HUES6 (cell line): ENCODE measurements around the gene NDRG3.
A peak's percentile ranks its signal among the peaks of the same experiment; 100 is the strongest.
"Not testable (repeated sequence)": the region's sequence is repeated elsewhere in the genome, so short reads cannot be mapped to it uniquely, and the experiment has no call there.

Experiments
- H3K27ac ChIP-seq: 2 replicates; pipeline ENCODE4 v1.7.0; 2013; ENCODE audit warnings: low read depth, mild to moderate bottlenecking, low read length, inconsistent platforms
- H3K27me3 ChIP-seq: 2 replicates; pipeline ENCODE4 v1.6.1; 2013; ENCODE audit warnings: low read length; ENCODE audit not compliant: control insufficient read depth, insufficient read depth
- H3K36me3 ChIP-seq: 2 replicates; pipeline ENCODE4 v1.6.1; 2013; ENCODE audit warnings: low read length; ENCODE audit not compliant: control insufficient read depth, insufficient read depth
- H3K4me1 ChIP-seq: 2 replicates; pipeline ENCODE4 v1.6.1; 2013; ENCODE audit warnings: low read length; ENCODE audit not compliant: control insufficient read depth, insufficient read depth
- H3K4me3 ChIP-seq: 2 replicates; pipeline ENCODE4 v1.5.1; 2013; ENCODE audit warnings: low read depth, low read length
- H3K9ac ChIP-seq: one replicate; pipeline ENCODE4 v1.6.1; 2013; ENCODE audit warnings: mild to moderate bottlenecking, low read length
- H3K9me3 ChIP-seq: 2 replicates; pipeline ENCODE4 v1.6.1; 2013; ENCODE audit warnings: low read depth, low read length; ENCODE audit not compliant: control insufficient read depth, insufficient read depth

Gene NDRG3

DNA sequence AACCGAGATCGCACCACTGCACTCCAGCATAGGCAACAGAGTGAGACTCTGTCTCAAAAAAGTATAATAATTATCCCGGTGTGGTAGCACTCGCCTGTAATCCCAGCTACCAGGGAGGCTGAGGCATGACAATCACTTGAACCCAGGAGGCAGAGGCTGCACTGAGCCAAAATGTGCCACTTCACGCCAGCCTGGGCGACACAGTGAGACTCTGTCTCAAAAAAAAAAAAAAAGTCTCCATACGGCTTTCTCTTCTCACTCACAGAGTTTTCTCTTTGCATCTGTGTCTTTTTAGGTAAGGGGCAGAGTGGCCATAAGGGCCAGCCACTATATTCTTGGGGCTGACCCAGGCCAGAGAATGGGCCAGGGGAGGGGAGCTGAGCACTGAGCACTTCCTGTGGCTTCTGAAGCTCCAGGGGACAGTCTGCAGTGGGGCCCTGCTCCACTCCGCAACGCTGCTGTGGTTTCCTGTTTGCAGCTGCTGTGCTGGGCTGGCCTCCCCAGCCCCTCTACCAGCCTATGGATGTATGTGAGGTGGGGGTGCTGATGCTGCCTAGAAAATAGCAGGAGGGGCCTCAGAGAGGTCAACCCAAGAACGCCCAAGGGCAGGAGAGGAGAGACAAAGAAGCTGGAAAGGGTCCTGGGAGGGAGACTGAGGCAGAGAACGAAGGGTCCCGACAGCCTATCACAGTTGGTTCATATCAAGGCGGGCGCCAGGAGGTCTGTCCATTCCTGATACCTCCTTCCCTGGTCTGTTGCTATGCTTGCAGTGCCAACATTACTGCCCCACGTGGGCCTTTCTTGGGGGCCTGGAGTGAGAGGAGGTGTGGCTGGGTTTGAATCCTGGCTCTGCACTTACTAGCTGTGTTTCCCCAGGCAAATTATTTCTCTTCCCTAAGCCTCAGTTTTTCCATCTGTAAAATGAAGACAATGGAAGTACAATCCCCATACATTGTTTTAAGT, 115.9 kb downstream of the NDRG3 start:
- Histone ChIP-seq H3K4me3 (no peak overlapping the region), H3K27me3 (no peaks in the 10 kb centered on the region), H3K4me1 (no peaks in the 10 kb centered on the region), H3K36me3 (no peaks in the 10 kb centered on the region), H3K9ac (peak overlapping the region; percentile 4), H3K9me3 (no peaks in the 10 kb centered on the region), H3K27ac (no peak overlapping the region)

DNA sequence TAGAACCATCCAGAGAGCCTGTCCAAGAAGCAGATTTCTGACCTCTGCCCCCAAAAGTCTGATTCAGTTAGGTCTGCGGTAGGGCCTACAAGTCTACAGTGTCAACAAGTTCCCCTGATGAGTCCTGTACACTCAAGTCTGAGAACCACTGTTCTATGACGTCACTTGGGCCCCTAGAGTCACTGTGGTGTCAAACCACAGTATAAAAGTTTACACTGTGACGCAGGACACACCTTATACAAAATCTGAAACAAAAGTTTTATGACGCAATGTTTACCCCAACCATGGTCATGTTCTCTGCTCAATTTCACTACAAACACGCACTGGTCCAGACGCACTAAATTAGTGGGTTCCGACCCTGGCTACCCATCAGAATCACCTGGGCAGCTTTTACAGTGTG, 117.8 kb downstream of the NDRG3 start:
- Histone ChIP-seq H3K4me1 (peaks cover 9% of the 10 kb centered on the region), H3K9me3 (no peaks in the 10 kb centered on the region), H3K27ac (no peak overlapping the region), H3K4me3 (no peak overlapping the region), H3K36me3 (no peaks in the 10 kb centered on the region), H3K27me3 (no peaks in the 10 kb centered on the region), H3K9ac (no peak overlapping the region)

DNA sequence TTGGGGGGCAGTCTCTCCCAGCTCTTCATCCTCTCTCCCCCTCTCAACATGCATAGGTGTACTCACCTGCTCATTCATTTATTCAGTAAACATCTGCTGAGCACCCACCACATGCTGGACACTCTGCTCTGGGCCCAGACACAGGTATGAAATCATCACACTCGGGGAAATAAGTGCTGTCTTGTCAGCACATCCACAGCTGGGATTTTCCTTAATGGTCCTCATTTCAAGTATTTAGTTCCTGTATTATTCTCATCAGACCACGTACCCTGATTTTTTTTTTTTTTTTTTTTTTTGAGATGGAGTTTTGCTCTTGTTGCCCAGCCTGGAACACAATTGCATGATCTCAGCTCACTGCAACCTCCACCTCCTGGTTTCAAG, 121.0 kb downstream of the NDRG3 start:
- H3K36me3 ChIP-seq: no peaks in the 10 kb centered on the region
- H3K4me3 ChIP-seq: no peak overlapping the region
- no peak overlapping the region for H3K9ac ChIP-seq

DNA sequence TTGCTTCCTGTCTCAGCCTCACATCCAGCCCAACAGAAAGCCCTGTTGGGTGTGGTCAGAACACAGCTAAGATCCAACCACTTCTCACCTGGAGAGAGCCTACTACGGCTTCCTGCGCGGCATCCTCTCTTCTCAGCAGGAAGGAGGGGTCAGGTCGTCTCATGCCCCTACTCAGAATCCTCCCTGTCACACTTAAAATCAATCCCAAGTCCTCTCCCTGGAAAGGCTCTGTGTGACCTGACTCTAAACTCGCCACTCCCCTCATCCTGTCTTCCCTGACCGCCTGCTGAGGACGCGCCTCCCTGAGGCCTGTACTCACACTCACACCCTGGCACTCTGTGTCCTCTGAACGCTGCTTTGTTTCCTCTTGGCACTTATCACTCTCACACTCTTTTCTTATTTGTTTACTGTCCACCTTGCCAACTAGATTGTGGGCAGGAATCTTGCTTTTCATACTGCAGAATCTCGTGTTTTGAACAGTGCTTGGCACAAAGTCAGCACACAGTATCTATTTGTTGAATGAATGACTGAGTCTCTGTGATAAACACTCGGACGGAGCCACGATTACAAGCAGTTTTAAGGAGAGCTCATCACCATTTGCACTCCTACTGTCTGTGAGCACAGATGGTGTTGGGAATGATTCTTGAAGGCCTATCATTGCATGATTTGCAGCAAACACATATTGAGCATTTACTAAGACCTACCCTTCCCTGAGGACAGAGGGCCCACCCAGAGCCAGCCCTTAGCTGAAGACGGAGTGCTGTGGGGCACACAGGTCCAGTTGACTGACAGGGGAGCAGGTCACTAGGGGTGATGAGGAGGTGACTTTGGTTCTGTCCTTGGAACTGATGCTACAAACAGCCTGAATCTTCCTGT, 121.6 kb downstream of the NDRG3 start:
- H3K4me3 ChIP-seq: no peak overlapping the region
- H3K27ac ChIP-seq: no peak overlapping the region

More for the DNA sequence above, 121.0 kb downstream of the NDRG3 start:
- Histone ChIP-seq H3K9me3 (no peaks in the 10 kb centered on the region), H3K27ac (no peak overlapping the region), H3K4me1 (peaks cover 9% of the 10 kb centered on the region), H3K27me3 (no peaks in the 10 kb centered on the region)

DNA sequence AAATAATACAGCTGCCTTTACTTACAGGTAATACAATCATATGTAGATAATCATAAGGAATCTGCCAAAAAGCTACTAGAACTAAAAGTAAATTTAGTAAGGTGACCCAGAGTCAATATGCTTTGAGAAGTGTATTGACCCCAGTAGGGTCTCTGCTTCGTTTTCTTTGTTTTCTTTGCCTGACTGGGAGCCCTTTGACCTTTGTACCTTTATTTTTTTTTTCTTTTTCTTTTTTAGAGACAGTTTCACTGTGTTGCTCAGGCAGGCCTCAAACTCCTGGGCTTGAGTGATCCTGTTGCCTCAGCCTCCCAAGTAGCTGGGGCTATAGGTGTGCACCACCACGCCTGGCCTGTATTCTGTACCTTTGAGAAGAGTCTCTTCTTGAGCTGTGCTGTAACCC, 122.4 kb downstream of the NDRG3 start:
- H3K9me3 ChIP-seq: no peaks in the 10 kb centered on the region
- H3K36me3 ChIP-seq: no peaks in the 10 kb centered on the region
- H3K27me3 ChIP-seq: no peaks in the 10 kb centered on the region
- H3K27ac ChIP-seq: no peak overlapping the region
- H3K4me3 ChIP-seq: no peak overlapping the region
- H3K4me1 ChIP-seq: peaks cover 9% of the 10 kb centered on the region
- H3K9ac ChIP-seq: no peak overlapping the region

More for the DNA sequence above, 121.6 kb downstream of the NDRG3 start:
- H3K36me3 ChIP-seq: no peaks in the 10 kb centered on the region
- no peak overlapping the region for H3K9ac ChIP-seq
- peaks cover 9% of the 10 kb centered on the region for H3K4me1 ChIP-seq
- no peaks in the 10 kb centered on the region for H3K9me3 ChIP-seq
- no peaks in the 10 kb centered on the region for H3K27me3 ChIP-seq

DNA sequence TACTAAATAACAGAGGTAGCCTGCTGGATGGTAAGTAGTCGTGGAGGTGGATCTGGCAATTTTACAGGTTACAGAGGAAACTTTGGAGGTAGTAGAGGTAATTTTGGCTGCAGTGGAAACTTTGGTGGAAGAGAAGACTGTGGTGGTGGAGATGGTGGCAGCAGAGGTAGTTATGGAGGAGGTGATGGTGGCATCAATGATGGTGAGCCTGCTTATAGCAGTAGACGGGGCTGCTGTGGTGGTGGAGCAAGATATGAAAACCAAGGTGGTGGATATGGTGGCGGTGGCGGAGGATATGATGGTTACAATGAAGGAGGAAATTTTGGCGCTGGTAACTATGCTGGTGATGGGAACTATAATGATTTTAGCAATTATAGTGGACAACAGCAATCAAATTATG, 125.0 kb downstream of the NDRG3 start:
- Histone ChIP-seq H3K4me1 (peaks cover 9% of the 10 kb centered on the region), H3K4me3 (no peak overlapping the region), H3K27me3 (no peaks in the 10 kb centered on the region), H3K9ac (no peak overlapping the region), H3K9me3 (no peaks in the 10 kb centered on the region), H3K27ac (no peak overlapping the region), H3K36me3 (no peaks in the 10 kb centered on the region)

DNA sequence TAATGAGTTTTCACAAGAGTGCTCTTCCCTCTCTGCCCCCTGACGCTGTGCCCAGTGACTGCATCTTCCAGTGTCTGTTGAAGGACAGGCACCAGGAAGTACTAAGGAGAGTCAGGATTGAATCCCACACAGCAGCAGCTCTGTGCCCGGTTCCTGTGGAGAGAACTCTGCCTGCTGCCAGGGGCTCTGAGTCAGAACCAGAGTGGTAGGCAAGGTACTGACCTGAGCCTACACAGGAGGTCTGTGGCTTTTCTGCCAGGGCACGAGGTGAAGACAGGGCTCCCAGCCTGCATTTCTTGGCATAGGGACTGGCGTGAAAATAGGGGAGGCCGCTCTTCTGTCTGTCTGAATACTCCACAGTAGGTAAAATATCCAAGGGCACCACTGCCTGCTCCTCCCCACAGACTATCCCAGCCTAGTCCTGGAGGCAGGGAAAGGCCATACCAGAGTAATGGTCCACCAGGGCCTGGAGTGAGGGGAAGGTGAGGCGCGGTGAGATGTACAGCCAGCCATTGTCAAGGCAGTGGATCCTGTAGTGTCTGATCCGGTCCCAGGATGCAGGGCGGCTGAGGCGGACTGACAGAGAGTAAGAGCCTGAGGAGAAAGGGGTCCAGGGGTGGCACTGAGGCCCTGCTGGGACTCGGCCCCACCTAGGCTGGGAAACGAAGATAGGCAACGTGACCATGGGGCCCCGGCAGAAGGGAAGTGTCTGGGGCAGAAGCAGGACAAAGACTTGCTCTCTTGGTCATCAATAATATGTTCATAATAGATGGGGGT, 130.9 kb downstream of the NDRG3 start:
- Histone ChIP-seq H3K9me3 (no peaks in the 10 kb centered on the region), H3K4me1 (no peaks in the 10 kb centered on the region), H3K27me3 (no peaks in the 10 kb centered on the region), H3K27ac (no peak overlapping the region), H3K9ac (no peak overlapping the region), H3K4me3 (no peak overlapping the region), H3K36me3 (peaks cover 57% of the 10 kb centered on the region)

DNA sequence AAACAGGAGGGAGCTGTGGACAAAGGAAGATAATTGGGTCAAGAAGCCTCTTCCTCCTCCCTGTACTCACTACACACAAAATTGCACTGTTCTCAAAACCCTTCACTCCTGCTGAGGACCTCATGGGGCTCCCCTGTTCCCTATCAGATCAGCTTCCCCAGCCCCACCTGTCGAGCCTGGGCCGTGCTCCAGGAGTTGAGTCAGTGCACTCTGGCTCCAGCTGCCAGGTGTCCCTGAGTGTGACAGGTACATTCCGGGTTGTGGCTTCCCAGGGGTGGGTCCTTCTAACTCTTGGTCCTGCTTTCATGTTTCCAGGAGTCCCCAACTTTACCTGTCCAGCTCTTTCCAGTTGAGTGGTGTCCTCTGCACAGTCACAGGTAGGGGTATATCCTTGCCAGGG, 131.9 kb downstream of the NDRG3 start:
- no peak overlapping the region for H3K4me3 ChIP-seq
- no peaks in the 10 kb centered on the region for H3K4me1 ChIP-seq
- H3K27ac ChIP-seq: no peak overlapping the region
- peaks cover 67% of the 10 kb centered on the region for H3K36me3 ChIP-seq
- no peaks in the 10 kb centered on the region for H3K27me3 ChIP-seq
- no peaks in the 10 kb centered on the region for H3K9me3 ChIP-seq
- H3K9ac ChIP-seq: no peak overlapping the region

DNA sequence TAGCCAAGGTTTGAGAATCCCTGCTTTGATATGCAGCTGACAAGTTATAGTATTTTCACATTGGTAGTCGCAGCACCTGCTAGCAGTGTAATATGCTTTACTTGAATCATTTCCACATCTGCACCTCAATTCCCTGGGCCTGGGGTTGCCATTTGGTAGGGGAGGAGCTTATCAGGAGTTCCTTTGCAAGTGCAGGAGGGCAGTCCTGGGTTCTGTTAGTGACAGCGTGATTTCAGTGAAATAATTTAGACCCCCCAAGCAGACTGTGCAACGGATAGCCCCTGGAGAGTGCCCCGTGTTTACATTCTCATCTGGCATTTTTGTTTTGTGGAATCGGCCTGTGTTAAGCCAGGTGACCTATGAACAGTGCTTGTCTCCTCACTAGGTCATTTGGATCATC, 134.3 kb downstream of the NDRG3 start:
- H3K9me3 ChIP-seq: no peaks in the 10 kb centered on the region
- peaks cover 83% of the 10 kb centered on the region for H3K36me3 ChIP-seq
- no peaks in the 10 kb centered on the region for H3K27me3 ChIP-seq
- H3K4me1 ChIP-seq: 0 out of 2 replicates have a peak, but pooled peaks cover 4% of the 10 kb centered on the region
- no peak overlapping the region for H3K4me3 ChIP-seq
- no peak overlapping the region for H3K9ac ChIP-seq
- no peak overlapping the region for H3K27ac ChIP-seq

DNA sequence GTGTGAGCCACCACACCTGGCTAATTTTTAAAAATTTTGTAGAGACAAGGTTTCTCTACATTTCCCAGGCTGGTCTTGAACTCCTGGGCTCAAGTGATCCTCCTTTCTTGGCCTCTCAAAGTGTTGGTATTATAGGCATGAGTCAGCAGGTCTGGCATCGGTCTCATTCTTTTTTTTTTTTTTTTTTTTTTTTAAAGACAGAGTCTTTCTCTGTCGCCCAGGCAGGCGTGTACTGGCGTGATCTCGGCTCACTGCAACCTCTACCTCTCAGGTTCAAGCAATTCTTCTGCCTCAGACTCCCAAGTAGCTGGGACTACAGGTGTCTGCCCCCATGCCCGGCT, 137.5 kb downstream of the NDRG3 start:
- H3K27me3 ChIP-seq, H3K9ac ChIP-seq, H3K27ac ChIP-seq, H3K4me3 ChIP-seq, H3K4me1 ChIP-seq, H3K9me3 ChIP-seq: not testable (repeated sequence)
- H3K36me3 ChIP-seq: peaks cover 59% of the 10 kb centered on the region
